SK-N-MC (cell line): ENCODE data around the gene PLEKHA5.

Experiments
- EZH2 ChIP-seq: fragments of 200-600 bp; sonication (generic); IDR thresholded peaks from one replicate; pipeline ENCODE4 v1.6.1; 2017; ENCODE audit warnings: antibody characterized with exemption
- POLR2AphosphoS5 ChIP-seq: IDR thresholded peaks from 2 replicates; pipeline ENCODE4 v1.6.1; 2012; ENCODE audit warnings: mild to moderate bottlenecking, low read depth, low read length, borderline replicate concordance

DNA sequence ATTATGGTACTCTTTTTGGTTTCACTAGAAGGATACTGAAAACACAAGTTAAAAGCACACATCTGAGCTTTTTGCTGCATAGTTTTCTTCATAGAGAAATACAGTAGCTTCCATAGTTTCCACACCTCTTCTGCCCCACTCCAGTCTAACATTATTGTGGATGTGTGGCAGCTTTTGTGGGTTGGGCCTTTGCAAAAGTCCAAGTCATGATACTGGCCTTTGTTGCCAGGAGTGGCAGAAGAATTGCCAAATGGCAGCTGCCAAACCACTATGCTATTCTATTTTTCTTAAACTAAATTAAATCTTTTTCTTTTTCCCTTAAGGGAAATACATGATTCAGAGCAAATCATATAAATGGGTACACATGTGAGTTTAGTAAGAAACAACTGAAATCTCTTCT lies 114.8 kb downstream of the PLEKHA5 start:
- TF ChIP-seq POLR2AphosphoS5 (no peak), EZH2 (no peak)
